K562 (cell line): Measurements from ENCODE around the gene SLAIN1. TPM values are rescaled to one million over a fixed set of nuclear protein-coding genes. Genes with fewer than 3 reads are reported as not detected.

ENCODE experiments used
- ATAC-seq: fragments of 200-7000 bp; cut with Tn5 transposase; 3 replicates; pipeline ENCODE4 v1.9.1; 2020; ENCODE audit warnings: moderate library complexity
- BruUV-seq: library from RNA; stranded (reverse); fragments of 400-500 nt; replicated peaks from 2 replicates; lab custom pipeline; 2021; lab: Mats Ljungman, UMichigan
- CTCF ChIA-PET: fragments of 300-600 bp; formaldehyde crosslinking; extraction: SDS; loops from one replicate; lab custom pipeline; 2021; ENCODE audit warnings: low intra/inter-chr PET ratio; lab: Yijun Ruan, JAX
- POLR2A ChIA-PET: fragments of 300-600, 350-650 bp; sonication (Branson Sonifier 250); formaldehyde crosslinking; extraction: SDS; loops from one replicate; lab custom pipeline; 2021; ENCODE audit warnings: antibody characterized with exemption, inconsistent platforms; lab: Yijun Ruan, JAX
- DNase-seq, 4 experiments: peaks; one replicate each; pipeline versions ENCODE4 v3.0.0 to v3.0.0-alpha.2; 2011 to 2018; ENCODE audit warnings: low spot score in 3 of 4, mixed read lengths in 3 of 4; ENCODE audit errors: extremely low read depth in 1 of 4
- FAIRE-seq: peaks from 2 replicates; lab custom pipeline; 2011; peaks lifted over from hg19 to GRCh38; lab: Jason Lieb, UNC
- H2AFZ ChIP-seq: 2 replicates; pipeline ENCODE4 v1.6.0; 2011; ENCODE audit warnings: low read depth, low read length, control low read depth, inconsistent platforms
- H3K27ac ChIP-seq: fragments of 200-600 bp; 3 replicates; pipeline ENCODE4 v1.8.0; 2011; ENCODE audit warnings: low read depth, mild to moderate bottlenecking, control low read depth, inconsistent platforms, low read length, moderate library complexity, mixed read lengths; ENCODE audit errors: extremely low read depth
- H3K27me3 ChIP-seq, 2 experiments: fragments of 300-600 bp in 1 of 2; 2 replicates in 1 of 2; 3 replicates in 1 of 2; pipeline versions ENCODE4 v1.6.0 to v1.8.0; 2011; ENCODE audit warnings: inconsistent platforms in 2 of 2, low read length in 2 of 2, mild to moderate bottlenecking in 1 of 2, mixed read lengths in 1 of 2, moderate library complexity in 1 of 2; ENCODE audit not compliant: control insufficient read depth in 2 of 2, insufficient read depth in 2 of 2
- H3K36me3 ChIP-seq: fragments of 300-600 bp; 3 replicates; pipeline ENCODE4 v1.8.0; 2011; ENCODE audit warnings: mild to moderate bottlenecking, low read length, inconsistent platforms; ENCODE audit not compliant: control insufficient read depth, insufficient read depth
- H3K4me1 ChIP-seq, 2 experiments: fragments of 200-600 bp in 1 of 2; replicated peaks in 1 of 2; 2 replicates in 1 of 2; 3 replicates in 1 of 2; pipeline versions ENCODE4 v1.5.1 to v1.8.0; 2011; ENCODE audit warnings: inconsistent platforms in 2 of 2, low read length in 2 of 2, mild to moderate bottlenecking in 1 of 2, mixed read lengths in 1 of 2, moderate library complexity in 1 of 2; ENCODE audit not compliant: control insufficient read depth in 2 of 2, insufficient read depth in 2 of 2
- H3K4me2 ChIP-seq: 2 replicates; pipeline ENCODE4 v1.6.1; 2011; ENCODE audit warnings: low read length, control low read depth, inconsistent platforms, mixed read lengths; ENCODE audit not compliant: insufficient read depth
- H3K4me3 ChIP-seq: fragments of 200-600 bp; sonication (generic), shearing (Covaris generic); 2 replicates; pipeline ENCODE4 v1.5.1; 2016; ENCODE audit warnings: control low read depth, inconsistent platforms
- H3K79me2 ChIP-seq: fragments of 200-600 bp; 3 replicates; pipeline ENCODE4 v1.8.0; 2011; ENCODE audit warnings: low read length, inconsistent platforms; ENCODE audit not compliant: control insufficient read depth, insufficient read depth
- H3K9ac ChIP-seq, 2 experiments: 2 replicates each; pipeline versions ENCODE4 v1.6.0 to v1.6.1; 2011; ENCODE audit warnings: low read depth in 2 of 2, low read length in 2 of 2, control low read depth in 1 of 2, inconsistent platforms in 1 of 2, mild to moderate bottlenecking in 1 of 2, mixed read lengths in 1 of 2; ENCODE audit not compliant: insufficient read depth in 1 of 2
- H3K9me1 ChIP-seq: one replicate; pipeline ENCODE4 v1.6.0; 2011; ENCODE audit warnings: inconsistent platforms, mild to moderate bottlenecking, low read length, moderate library complexity; ENCODE audit not compliant: control insufficient read depth, insufficient read depth
- H3K9me3 ChIP-seq: replicated peaks from 2 replicates; pipeline ENCODE4 v1.5.1; 2011; ENCODE audit warnings: low read depth, low read length, inconsistent platforms; ENCODE audit not compliant: control insufficient read depth, insufficient read depth
- H4K20me1 ChIP-seq: replicated peaks from 2 replicates; pipeline ENCODE4 v1.6.1; 2011; ENCODE audit warnings: low read length, inconsistent platforms, mixed read lengths; ENCODE audit not compliant: control insufficient read depth, insufficient read depth
- DACH1 ChIP-seq: fragments of 450-650 bp; IDR thresholded peaks from 2 replicates; pipeline ENCODE4 v1.6.1; 2018; ENCODE audit not compliant: partially characterized antibody
- ELF2 ChIP-seq: fragments of 250-450 bp; sonication (Bioruptor Pico); IDR thresholded peaks from 2 replicates; pipeline ENCODE4 v1.5.0; 2021; ENCODE audit warnings: mild to moderate bottlenecking
- ERF ChIP-seq: fragments of 450-650 bp; formaldehyde crosslinking; IDR thresholded peaks from 2 replicates; pipeline ENCODE4 v1.4.0; 2020; ENCODE audit warnings: mild to moderate bottlenecking, mixed read lengths
- ESRRB ChIP-seq: fragments of 250-450 bp; sonication (Bioruptor Pico); IDR thresholded peaks from 2 replicates; pipeline ENCODE4 v1.5.0; 2020; ENCODE audit warnings: mild to moderate bottlenecking, moderate library complexity, borderline replicate concordance
- HNRNPH1 ChIP-seq: fragments of 200-400 bp; formaldehyde crosslinking; optimal IDR thresholded peaks from 2 replicates; pipeline ENCODE3; 2017; ENCODE audit warnings: low read depth, mild to moderate bottlenecking, low read length, moderate library complexity
- LARP7 ChIP-seq: fragments of 450-650 bp; IDR thresholded peaks from 2 replicates; pipeline ENCODE4 v1.6.1; 2016
- MCM3 ChIP-seq: fragments of 450-650 bp; IDR thresholded peaks from 2 replicates; pipeline ENCODE4 v1.6.1; 2016
- NCOA4 ChIP-seq: fragments of 450-650 bp; IDR thresholded peaks from 2 replicates; pipeline ENCODE4 v1.6.1; 2018; ENCODE audit warnings: mild to moderate bottlenecking; ENCODE audit not compliant: partially characterized antibody
- SMC3 ChIP-seq: conservative IDR thresholded peaks from 2 replicates; pipeline ENCODE4 v1.6.1; 2011; ENCODE audit warnings: low read depth, low read length, improper control_type of control experiment; ENCODE audit not compliant: insufficient read depth
- THRB ChIP-seq: fragments of 450-650 bp; formaldehyde crosslinking; conservative IDR thresholded peaks from 2 replicates; pipeline ENCODE4 v1.4.0; 2022; ENCODE audit warnings: mild to moderate bottlenecking, missing genetic modification characterization
- ZNF324 ChIP-seq: fragments of 250-450 bp; sonication (Bioruptor Pico); IDR thresholded peaks from 2 replicates; pipeline ENCODE4 v1.4.0; 2020; ENCODE audit warnings: mild to moderate bottlenecking
- WGBS: fragments of 100-300 bp; shearing (Covaris generic); methylation state at CpG from one replicate; pipeline ENCODE4 v1.1.6; 2016; ENCODE audit warnings: low coverage, mixed read lengths; ENCODE audit not compliant: insufficient coverage; ENCODE audit errors: missing lambda C conversion rate; 5-methylcytosine and 5-hydroxymethylcytosine counted together
- in situ Hi-C: fragments of 300-500 bp; cut with MboI; formaldehyde crosslinking; loops from 4 replicates; pipeline ENCODE4 v1.15.0; 2018; ENCODE audit warnings: inconsistent platforms, mixed read lengths
- intact Hi-C: fragments of 100-400 bp; cut with micrococcal nuclease; formaldehyde crosslinking; loops from 2 replicates; pipeline ENCODE4 v1.14.2; 2022
- polyA plus RNA-seq, 8 experiments: library from polyadenylated mRNA; depleted of rRNA in 4 of 8; stranded (reverse) in 5 of 8; unstranded in 3 of 8; fragments of >200 nt; fragmentation: Nextera tagmentation in 2 of 8; fragmentation: Illumina TruSeq in 1 of 8; extraction: Ambion mirVana in 2 of 8; extraction: Trizol in 1 of 8; gene quantifications; 2 replicates each; pipeline versions ENCODE4 v1.2.1 to v1.2.3, GENCODE V29; 2011 to 2014; ENCODE audit warnings: inconsistent platforms in 1 of 8, missing spikeins in 1 of 8
- total RNA-seq, 7 experiments: library from RNA; depleted of rRNA in 6 of 7; stranded (reverse); fragments of >200 nt in 6 of 7; fragmentation: Illumina TruSeq in 2 of 7; extraction: Trizol in 2 of 7; gene quantifications; 2 replicates each; pipeline versions ENCODE4 v1.2.1 to v1.2.3, GENCODE V29; 2011 to 2021; ENCODE audit warnings: low replicate concordance in 1 of 7

SLAIN1 gene
- total and polyA plus RNA-seq, 9 of the 15 experiments (the other 6 are each of a cell fraction or from before 2014, with no cell fraction given), result 0.07 to 0.40 (median 0.10) TPM; not detected in 3

- no peaks in the 10 kb centered on the region for H3K36me3 ChIP-seq
- FAIRE-seq, result no peak
- no peak overlapping the region for H2AFZ ChIP-seq
- no peak overlapping the region for H3K4me3 ChIP-seq
- intact Hi-C loops, result no loop called here
- no peak overlapping the region for H3K27ac ChIP-seq
- no peak overlapping the region for H3K4me2 ChIP-seq
- no peaks in the 10 kb centered on the region for H4K20me1 ChIP-seq
- in situ Hi-C loops, result no loop called here
- ATAC-seq, result no peak
- 5% methylated on average over 2 of the region's 2 CpGs for WGBS
- H3K9me1 ChIP-seq, result no peaks in the 10 kb centered on the region
- BruUV-seq, result no TSS peak
- ChIA-PET POLR2A (no interaction called here), CTCF (no interaction called here)
- TF ChIP-seq HNRNPH1, result no peak
- TF ChIP-seq LARP7, result no peak
- no peak for TF ChIP-seq ESRRB (CRISPR knock-in tag)
- TF ChIP-seq ELF2 (CRISPR knock-in tag), result no peak
- no peak for TF ChIP-seq NCOA4
- no peak for TF ChIP-seq ZNF324 (CRISPR knock-in tag)
- TF ChIP-seq SMC3, result no peak
- no peak for TF ChIP-seq DACH1
- no peak for TF ChIP-seq THRB (CRISPR knock-in tag)
- no peak for TF ChIP-seq ERF (CRISPR knock-in tag)
- TF ChIP-seq MCM3, result no peak
- DNase-seq, result no peak
- H3K9me3 ChIP-seq, result no peaks in the 10 kb centered on the region
- H3K4me1 ChIP-seq, result no peaks in the 10 kb centered on the region
- H3K9ac ChIP-seq, result no peak overlapping the region
- no peaks in the 10 kb centered on the region for H3K79me2 ChIP-seq
- no peaks in the 10 kb centered on the region for H3K27me3 ChIP-seq
Measured at GRCh38 chr13:77716692-77717091, 19.2 kb downstream of the SLAIN1 start.
